GM19193 (cell line): ENCODE results near the gene GOPC.

Source experiments
- POLR2A ChIP-seq: IDR thresholded peaks from 4 replicates; pipeline ENCODE4 v1.6.1; 2011; ENCODE audit not compliant: insufficient read depth, insufficient read length; ENCODE audit errors: extremely low read depth

GOPC gene

DNA sequence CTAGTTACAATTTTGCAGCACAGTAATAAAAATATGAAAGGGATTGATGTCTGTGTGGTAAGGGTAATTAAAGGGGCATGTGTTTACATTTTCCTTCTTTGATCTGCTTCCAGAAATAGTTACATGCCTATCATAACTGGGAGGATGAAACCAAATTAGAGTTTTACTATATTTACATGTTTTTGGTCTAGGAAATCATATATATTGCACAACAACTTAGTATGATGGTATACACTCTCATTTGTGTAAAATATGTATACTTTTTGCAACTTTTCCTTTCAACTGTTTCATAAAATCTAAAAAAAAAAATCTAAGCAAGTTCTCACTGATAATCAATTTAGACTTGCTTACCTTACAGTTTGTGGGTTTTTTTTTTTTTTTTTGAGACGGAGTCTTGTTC, 87.7 kb downstream of the GOPC start:
- no peak for TF ChIP-seq POLR2A

DNA sequence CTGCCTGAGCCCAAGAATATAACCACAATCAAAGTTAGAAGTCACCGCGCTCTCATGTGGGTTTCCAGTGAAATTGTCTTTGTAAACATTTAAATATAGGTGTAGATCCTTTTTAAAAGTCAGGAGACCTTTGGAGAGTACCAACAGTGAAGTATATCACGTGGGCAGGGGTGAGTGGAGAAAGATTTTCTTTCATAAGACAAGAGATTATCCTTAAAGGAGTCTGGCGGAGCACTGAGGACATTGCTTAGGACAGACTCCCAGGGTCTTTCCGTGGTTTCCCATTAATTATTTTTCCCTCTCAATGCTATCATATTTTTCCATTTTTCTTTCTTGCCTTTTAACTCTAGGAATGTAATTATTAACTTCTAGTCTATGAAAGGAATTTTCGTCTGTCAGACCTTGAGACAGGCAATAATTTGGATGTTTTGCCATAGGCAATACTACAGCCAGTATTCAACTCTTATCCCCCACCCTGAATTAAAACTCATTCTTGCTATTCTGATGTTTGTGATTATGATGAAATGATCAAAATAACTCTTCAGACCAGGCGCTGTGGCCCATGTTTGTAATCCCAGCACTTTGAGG, 88.4 kb downstream of the GOPC start:
- no peak for TF ChIP-seq POLR2A

DNA sequence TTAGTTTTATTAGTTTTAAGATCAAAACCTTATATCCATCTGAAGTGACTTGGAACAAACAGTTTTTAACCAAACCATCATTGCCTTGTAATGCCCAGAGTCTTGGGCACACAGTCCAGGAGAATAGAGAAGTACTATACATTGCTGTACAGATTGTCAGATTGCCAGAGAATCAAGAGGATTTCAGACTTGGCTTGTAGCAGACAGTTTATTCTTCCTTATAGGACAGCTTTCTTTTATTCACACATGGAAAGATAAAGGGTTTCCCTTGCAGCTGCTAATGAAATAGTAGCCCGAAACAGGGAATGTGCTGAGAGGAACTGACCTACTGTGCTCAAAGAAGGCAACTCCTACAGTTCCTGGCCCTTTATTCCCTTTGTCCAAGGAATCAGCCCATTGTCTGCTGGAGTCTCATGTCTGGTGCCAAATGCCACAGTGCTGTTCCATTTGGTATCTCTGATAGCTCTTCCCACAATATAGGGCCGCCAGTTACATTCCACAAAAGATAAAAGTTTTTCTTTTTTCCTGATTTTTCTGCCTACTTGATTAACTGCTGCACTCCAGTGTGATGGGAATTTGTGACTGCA, 89.2 kb downstream of the GOPC start:
- no peak for TF ChIP-seq POLR2A

DNA sequence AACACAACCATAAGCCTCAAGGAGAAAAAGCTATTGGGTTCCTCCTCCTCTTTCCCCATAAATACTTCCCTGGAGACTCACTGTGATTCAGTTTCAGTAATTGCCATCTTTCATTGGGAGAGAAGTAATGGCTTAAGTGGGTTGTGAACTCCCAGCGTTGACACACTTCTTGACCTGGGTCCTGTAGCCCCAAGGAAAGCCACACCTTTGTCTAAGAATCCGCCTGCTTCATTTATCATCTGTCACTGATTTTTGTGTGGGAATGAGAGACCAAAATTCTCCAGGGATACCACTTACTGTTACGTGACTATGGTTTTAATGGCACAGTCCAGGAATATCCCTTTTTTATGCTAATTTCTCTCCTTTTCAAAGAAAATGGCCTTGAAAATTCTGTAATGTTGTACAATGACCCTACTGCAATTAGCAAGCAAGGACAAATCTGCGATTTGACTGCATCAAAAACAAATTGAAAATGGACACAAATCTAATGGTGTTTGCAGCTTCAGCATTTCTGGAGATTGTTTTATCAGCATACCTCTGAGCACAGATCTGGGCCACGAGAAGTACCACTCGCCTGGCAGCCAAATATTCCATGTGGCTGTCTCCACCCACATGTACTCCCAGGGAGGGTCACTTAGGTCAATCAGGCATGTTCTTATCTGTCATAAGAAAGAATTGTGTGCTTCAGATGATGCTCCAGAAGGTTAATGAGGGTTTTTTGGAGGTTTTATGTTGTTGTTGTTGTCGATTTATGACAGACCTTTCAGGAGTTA, 90.1 kb downstream of the GOPC start:
- TF ChIP-seq POLR2A = no peak
